BE2C (cell line): ENCODE data around the gene IGSF22.

Experiments used
- DNase-seq: peaks from one replicate; pipeline ENCODE4 v3.0.0-alpha.2; 2020
- H3K27me3 ChIP-seq: fragments of 250-450 bp; sonication (Bioruptor Pico); 2 replicates; pipeline ENCODE4 v1.5.1; 2020; ENCODE audit warnings: mild to moderate bottlenecking
- H3K36me3 ChIP-seq: fragments of 250-450 bp; sonication (Bioruptor Pico); 2 replicates; pipeline ENCODE4 v1.5.1; 2020; ENCODE audit warnings: mild to moderate bottlenecking
- H3K4me1 ChIP-seq: fragments of 250-450 bp; sonication (Bioruptor Pico); 2 replicates; pipeline ENCODE4 v1.5.1; 2020
- H3K4me3 ChIP-seq: 2 replicates; pipeline ENCODE4 v1.5.1; 2011; ENCODE audit warnings: low read depth, low read length
- H3K9me3 ChIP-seq: fragments of 250-450 bp; sonication (Bioruptor Pico); 2 replicates; pipeline ENCODE4 v1.5.1; 2020
- TF ChIP-seq, protein P1 (sequence below): IDR thresholded peaks from 2 replicates; pipeline ENCODE4 v1.5.1; 2012; ENCODE audit warnings: mild to moderate bottlenecking, low read depth, low read length

The IGSF22 gene

GRCh38 chr11:18657673-18658072, 68.3 kb downstream of the IGSF22 start:
- TF ChIP-seq, protein P1, sequence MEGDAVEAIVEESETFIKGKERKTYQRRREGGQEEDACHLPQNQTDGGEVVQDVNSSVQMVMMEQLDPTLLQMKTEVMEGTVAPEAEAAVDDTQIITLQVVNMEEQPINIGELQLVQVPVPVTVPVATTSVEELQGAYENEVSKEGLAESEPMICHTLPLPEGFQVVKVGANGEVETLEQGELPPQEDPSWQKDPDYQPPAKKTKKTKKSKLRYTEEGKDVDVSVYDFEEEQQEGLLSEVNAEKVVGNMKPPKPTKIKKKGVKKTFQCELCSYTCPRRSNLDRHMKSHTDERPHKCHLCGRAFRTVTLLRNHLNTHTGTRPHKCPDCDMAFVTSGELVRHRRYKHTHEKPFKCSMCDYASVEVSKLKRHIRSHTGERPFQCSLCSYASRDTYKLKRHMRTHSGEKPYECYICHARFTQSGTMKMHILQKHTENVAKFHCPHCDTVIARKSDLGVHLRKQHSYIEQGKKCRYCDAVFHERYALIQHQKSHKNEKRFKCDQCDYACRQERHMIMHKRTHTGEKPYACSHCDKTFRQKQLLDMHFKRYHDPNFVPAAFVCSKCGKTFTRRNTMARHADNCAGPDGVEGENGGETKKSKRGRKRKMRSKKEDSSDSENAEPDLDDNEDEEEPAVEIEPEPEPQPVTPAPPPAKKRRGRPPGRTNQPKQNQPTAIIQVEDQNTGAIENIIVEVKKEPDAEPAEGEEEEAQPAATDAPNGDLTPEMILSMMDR, result no peak
- Histone ChIP-seq H3K4me3 (no peak overlapping the region), H3K9me3 (no peaks in the 10 kb centered on the region), H3K27me3 (no peaks in the 10 kb centered on the region), H3K4me1 (no peaks in the 10 kb centered on the region), H3K36me3 (no peaks in the 10 kb centered on the region)
- DNase-seq, result no peak
